KMS-11 (cell line): ENCODE data around the gene ANKRD27.

Experiments used
- H2AFZ ChIP-seq: fragments of 200-600 bp; sonication (generic); 2 replicates; pipeline ENCODE4 v1.6.1; 2016; ENCODE audit warnings: antibody characterized with exemption, mixed run types, low read depth
- H3K27ac ChIP-seq: fragments of 200-600 bp; sonication (generic); 2 replicates; pipeline ENCODE4 v1.6.1; 2016; ENCODE audit warnings: mild to moderate bottlenecking, mixed run types
- H3K27me3 ChIP-seq: fragments of 200-600 bp; sonication (generic); 2 replicates; pipeline ENCODE4 v1.6.1; 2017; ENCODE audit warnings: mild to moderate bottlenecking, low read depth, mixed run types, moderate library complexity; ENCODE audit not compliant: insufficient read depth
- H3K36me3 ChIP-seq: fragments of 200-600 bp; sonication (generic); 2 replicates; pipeline ENCODE4 v1.6.1; 2017; ENCODE audit warnings: mild to moderate bottlenecking, mixed run types; ENCODE audit not compliant: insufficient read depth
- H3K4me1 ChIP-seq: fragments of 200-600 bp; sonication (generic); 2 replicates; pipeline ENCODE4 v1.6.1; 2016; ENCODE audit warnings: mild to moderate bottlenecking, low read depth, mixed run types; ENCODE audit not compliant: poor library complexity, severe bottlenecking
- H3K4me2 ChIP-seq: fragments of 200-600 bp; sonication (generic); 2 replicates; pipeline ENCODE4 v1.7.0; 2016; ENCODE audit warnings: mild to moderate bottlenecking, mixed run types
- H3K4me3 ChIP-seq: fragments of 200-600 bp; sonication (generic); IDR thresholded peaks from 2 replicates; pipeline ENCODE4 v1.6.1; 2017; ENCODE audit warnings: low read depth, low read length, mixed read lengths; ENCODE audit not compliant: insufficient read depth
- H3K79me2 ChIP-seq: fragments of 200-600 bp; sonication (generic); 2 replicates; pipeline ENCODE4 v1.6.1; 2016; ENCODE audit warnings: low read depth, mixed run types; ENCODE audit not compliant: insufficient read depth
- H3K9ac ChIP-seq: fragments of 200-600 bp; sonication (generic); 2 replicates; pipeline ENCODE4 v1.6.1; 2016; ENCODE audit warnings: mild to moderate bottlenecking, mixed run types
- H4K20me1 ChIP-seq: fragments of 200-600 bp; sonication (generic); 2 replicates; pipeline ENCODE4 v1.6.1; 2016; ENCODE audit warnings: mild to moderate bottlenecking, mixed run types; ENCODE audit not compliant: insufficient read depth
- TF ChIP-seq, protein P1 (sequence below): fragments of 200-600 bp; sonication (generic); conservative IDR thresholded peaks from 2 replicates; pipeline ENCODE4 v1.6.1; 2017; ENCODE audit warnings: low read depth, mild to moderate bottlenecking, antibody characterized with exemption, low read length, moderate library complexity, mixed read lengths

The ANKRD27 gene

GRCh38 chr19:32674931-32675719, at the start of gene ANKRD27:
TSS of gene ANKRD27 (minus strand) at chr19:32675180. CDS start at chr19:32659015, 16,165 bp downstream.
- Histone ChIP-seq H4K20me1 (no peaks in the 10 kb centered on the region), H3K27ac (peak within 1 kb of the TSS; percentile 84), H3K9ac (peak within 1 kb of the TSS; percentile 89), H3K27me3 (no peaks in the 10 kb centered on the region), H3K36me3 (peaks cover 10% of the 10 kb centered on the region; the same call in 1 of the 2 replicates), H3K4me2 (peak within 1 kb of the TSS; percentile 64), H3K4me1 (peaks cover 24% of the 10 kb centered on the region), H3K4me3 (no peak within 1 kb of the TSS), H3K79me2 (peaks cover 50% of the 10 kb centered on the region), H2AFZ (peak within 1 kb of the TSS; percentile 81)
- TF ChIP-seq, protein P1, sequence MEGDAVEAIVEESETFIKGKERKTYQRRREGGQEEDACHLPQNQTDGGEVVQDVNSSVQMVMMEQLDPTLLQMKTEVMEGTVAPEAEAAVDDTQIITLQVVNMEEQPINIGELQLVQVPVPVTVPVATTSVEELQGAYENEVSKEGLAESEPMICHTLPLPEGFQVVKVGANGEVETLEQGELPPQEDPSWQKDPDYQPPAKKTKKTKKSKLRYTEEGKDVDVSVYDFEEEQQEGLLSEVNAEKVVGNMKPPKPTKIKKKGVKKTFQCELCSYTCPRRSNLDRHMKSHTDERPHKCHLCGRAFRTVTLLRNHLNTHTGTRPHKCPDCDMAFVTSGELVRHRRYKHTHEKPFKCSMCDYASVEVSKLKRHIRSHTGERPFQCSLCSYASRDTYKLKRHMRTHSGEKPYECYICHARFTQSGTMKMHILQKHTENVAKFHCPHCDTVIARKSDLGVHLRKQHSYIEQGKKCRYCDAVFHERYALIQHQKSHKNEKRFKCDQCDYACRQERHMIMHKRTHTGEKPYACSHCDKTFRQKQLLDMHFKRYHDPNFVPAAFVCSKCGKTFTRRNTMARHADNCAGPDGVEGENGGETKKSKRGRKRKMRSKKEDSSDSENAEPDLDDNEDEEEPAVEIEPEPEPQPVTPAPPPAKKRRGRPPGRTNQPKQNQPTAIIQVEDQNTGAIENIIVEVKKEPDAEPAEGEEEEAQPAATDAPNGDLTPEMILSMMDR = no peak

- Histone ChIP-seq H3K9ac (no peak overlapping the region), H4K20me1 (no peaks in the 10 kb centered on the region), H2AFZ (no peak overlapping the region), H3K4me1 (no peaks in the 10 kb centered on the region), H3K27ac (no peak overlapping the region), H3K4me2 (no peak overlapping the region), H3K79me2 (no peaks in the 10 kb centered on the region), H3K27me3 (no peaks in the 10 kb centered on the region), H3K36me3 (no peaks in the 10 kb centered on the region), H3K4me3 (no peak overlapping the region)
- TF ChIP-seq, protein P1 = no peak
These were observed 45.9 kb upstream of the ANKRD27 start for GRCh38 chr19:32720936-32721250.

DNA sequence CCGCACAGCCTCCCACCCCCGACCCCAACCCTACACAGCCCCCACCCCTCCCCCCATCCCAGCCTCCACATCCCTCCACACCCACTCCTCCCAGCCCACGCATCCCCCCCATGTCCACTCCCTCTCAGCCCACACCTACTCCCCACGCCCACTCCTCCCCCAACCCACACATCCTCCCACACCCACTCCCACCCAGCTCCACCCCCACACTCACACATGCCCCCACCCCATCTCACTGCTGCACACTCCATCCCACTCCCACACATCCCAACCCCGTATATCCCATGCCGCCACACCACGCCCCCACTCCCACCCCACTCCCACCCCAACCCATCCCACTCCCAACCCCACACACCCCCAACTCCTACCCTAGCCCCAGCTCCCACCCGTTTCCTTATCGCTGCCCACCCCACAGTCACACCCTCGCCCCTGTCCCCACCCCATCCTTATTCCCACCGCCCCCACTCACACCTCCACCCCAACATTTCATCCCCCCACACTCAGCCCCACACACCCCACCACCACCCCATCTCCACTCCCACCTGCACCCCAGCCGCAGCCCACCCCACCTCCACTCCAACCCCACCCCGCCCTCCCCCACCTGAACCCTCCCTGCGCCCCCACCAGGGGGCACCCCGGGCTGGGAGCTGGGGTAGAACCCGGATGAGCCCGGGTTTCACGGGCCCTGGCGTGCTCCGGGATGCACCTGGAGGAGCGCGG, 45.4 kb upstream of the ANKRD27 start:
- no peaks in the 10 kb centered on the region for H3K79me2 ChIP-seq
- H4K20me1 ChIP-seq = no peaks in the 10 kb centered on the region
- no peak overlapping the region for H3K27ac ChIP-seq
- no peak overlapping the region for H3K9ac ChIP-seq
- no peak overlapping the region for H3K4me2 ChIP-seq
- H3K36me3 ChIP-seq = no peaks in the 10 kb centered on the region
- TF ChIP-seq, protein P1 = no peak
- no peaks in the 10 kb centered on the region for H3K4me1 ChIP-seq
- H3K4me3 ChIP-seq = no peak overlapping the region
- no peak overlapping the region for H2AFZ ChIP-seq
- no peaks in the 10 kb centered on the region for H3K27me3 ChIP-seq

GRCh38 chr19:32719611-32720059, 44.7 kb upstream of the ANKRD27 start, which contains the start of gene TDRD12:
TSS of gene TDRD12 (plus strand) at chr19:32719767. CDS start at chr19:32720073, 306 bp downstream.
- no peaks in the 10 kb centered on the region for H3K4me1 ChIP-seq
- H3K36me3 ChIP-seq = no peaks in the 10 kb centered on the region
- H4K20me1 ChIP-seq = no peaks in the 10 kb centered on the region
- H2AFZ ChIP-seq = no peak within 1 kb of the TSS
- H3K4me2 ChIP-seq = no peak within 1 kb of the TSS
- TF ChIP-seq, protein P1 = no peak
- no peaks in the 10 kb centered on the region for H3K27me3 ChIP-seq
- no peak within 1 kb of the TSS for H3K4me3 ChIP-seq
- H3K9ac ChIP-seq = no peak within 1 kb of the TSS
- no peaks in the 10 kb centered on the region for H3K79me2 ChIP-seq
- H3K27ac ChIP-seq = no peak within 1 kb of the TSS
